Measurements from ENCODE around the gene ADGRA1. TPM values are rescaled to one million over a fixed set of nuclear protein-coding genes. Genes with fewer than 3 reads are reported as not detected.

The ADGRA1 gene
- total RNA-seq, 1 donor from 2014 or later, result not detected

DNA sequence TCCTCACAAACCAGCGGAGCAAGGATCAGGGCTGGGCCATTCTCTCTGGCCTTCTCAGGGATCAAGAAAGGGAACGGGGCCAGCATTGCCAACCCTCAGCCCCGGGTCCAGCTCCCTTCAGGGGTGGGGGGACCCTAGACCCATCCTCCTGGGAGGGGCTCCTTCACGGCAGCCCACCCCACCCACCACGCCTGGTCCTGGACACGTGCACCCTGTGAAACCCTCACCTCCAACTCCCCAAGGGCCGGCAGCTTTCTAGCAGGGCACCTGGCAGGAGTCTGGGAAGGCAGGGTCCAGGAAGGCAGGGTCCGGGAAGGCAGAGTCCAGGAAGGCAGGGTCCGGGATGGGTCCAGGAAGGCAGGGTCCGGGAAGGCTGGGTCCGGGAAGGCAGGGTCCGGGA is 46.6 kb upstream of the ADGRA1 start:
- Histone ChIP-seq H3K4me3 (no peak overlapping the region), H3K36me3 (no peaks in the 10 kb centered on the region), H3K27me3 (peaks cover 29% of the 10 kb centered on the region), H3K4me1 (no peaks in the 10 kb centered on the region), H3K9me3 (no peaks in the 10 kb centered on the region), H3K27ac (no peak overlapping the region)
- ATAC-seq (no peak), DNase-seq (no peak)
- TF ChIP-seq, protein P1, sequence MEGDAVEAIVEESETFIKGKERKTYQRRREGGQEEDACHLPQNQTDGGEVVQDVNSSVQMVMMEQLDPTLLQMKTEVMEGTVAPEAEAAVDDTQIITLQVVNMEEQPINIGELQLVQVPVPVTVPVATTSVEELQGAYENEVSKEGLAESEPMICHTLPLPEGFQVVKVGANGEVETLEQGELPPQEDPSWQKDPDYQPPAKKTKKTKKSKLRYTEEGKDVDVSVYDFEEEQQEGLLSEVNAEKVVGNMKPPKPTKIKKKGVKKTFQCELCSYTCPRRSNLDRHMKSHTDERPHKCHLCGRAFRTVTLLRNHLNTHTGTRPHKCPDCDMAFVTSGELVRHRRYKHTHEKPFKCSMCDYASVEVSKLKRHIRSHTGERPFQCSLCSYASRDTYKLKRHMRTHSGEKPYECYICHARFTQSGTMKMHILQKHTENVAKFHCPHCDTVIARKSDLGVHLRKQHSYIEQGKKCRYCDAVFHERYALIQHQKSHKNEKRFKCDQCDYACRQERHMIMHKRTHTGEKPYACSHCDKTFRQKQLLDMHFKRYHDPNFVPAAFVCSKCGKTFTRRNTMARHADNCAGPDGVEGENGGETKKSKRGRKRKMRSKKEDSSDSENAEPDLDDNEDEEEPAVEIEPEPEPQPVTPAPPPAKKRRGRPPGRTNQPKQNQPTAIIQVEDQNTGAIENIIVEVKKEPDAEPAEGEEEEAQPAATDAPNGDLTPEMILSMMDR (IDR thresholded peaks at IDR 0.05), result no peak
- intact Hi-C loops (cut with DNase I), result no loop called here

GRCh38 chr10:133042061-133042460 is 45.7 kb upstream of the ADGRA1 start:
- Histone ChIP-seq H3K9me3 (no peaks in the 10 kb centered on the region), H3K4me1 (no peaks in the 10 kb centered on the region), H3K27me3 (peaks cover 32% of the 10 kb centered on the region), H3K27ac (no peak overlapping the region), H3K36me3 (no peaks in the 10 kb centered on the region), H3K4me3 (no peak overlapping the region)
- ATAC-seq (no peak), DNase-seq (no peak)
- intact Hi-C loops (cut with DNase I), result no loop called here
- TF ChIP-seq, protein P1 (IDR thresholded peaks at IDR 0.05), result no peak

DNA sequence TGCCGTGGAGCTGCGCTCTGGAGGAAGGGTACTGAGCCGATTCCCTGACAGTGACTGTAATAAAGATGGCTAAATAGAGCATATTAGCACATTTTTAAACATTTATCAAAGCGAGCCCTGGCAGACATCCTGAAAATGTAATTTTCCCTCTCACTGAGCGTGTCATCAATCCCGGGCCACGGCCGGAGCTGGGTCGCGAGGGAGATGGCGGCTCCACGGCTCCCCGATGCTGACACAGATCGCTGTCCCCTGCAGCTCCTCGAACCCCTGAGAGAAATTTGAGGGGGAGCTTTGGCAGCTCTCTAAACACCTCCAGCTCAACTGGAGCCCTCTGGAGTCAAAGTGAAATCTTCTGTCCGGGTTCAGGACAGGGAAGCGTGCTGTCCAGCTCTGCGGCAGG is 44.9 kb upstream of the ADGRA1 start:
- intact Hi-C loops (cut with DNase I), result no loop called here
- H3K4me1 ChIP-seq, result no peaks in the 10 kb centered on the region
- ATAC-seq, result no peak
- no peak for DNase-seq
- TF ChIP-seq, protein P1 (IDR thresholded peaks at IDR 0.05), result no peak
- no peaks in the 10 kb centered on the region for H3K36me3 ChIP-seq
- H3K27ac ChIP-seq, result no peak overlapping the region
- H3K4me3 ChIP-seq, result no peak overlapping the region
- no peaks in the 10 kb centered on the region for H3K9me3 ChIP-seq
- H3K27me3 ChIP-seq, result peaks cover 37% of the 10 kb centered on the region

DNA sequence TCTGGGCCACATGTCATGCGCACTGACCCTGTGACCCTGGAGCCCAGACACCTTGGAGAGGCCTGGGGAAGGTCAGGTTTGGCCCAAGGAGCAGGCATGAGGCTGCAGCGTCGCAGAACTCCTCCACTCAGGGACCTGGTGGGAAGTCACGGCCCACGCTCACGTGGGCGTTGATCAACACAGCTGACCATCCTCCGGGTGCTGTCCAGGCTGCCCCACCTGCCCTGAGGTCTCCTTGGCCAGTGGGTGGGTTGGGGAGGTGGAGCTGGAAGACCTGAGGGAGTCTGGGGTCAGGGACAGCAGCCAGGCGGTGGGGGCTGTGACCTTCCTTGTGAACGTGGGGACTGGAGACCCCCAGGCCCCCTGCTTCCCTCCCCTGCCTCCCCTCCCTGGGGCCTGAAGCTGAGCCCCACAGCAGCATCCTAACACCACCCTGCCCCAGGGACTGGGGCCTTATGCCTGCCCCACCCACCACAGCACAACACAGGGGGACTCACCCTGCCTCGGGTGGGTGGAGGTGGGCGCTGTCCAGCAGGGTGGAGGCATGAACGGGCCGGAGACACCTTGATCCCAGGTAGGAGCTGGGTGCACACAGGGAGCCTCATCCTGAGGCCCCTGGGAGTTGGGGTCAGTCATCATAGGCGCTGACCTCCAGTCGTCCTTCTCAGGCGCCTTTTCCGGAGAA is 44.0 kb upstream of the ADGRA1 start:
- ATAC-seq (no peak), DNase-seq (no peak)

DNA sequence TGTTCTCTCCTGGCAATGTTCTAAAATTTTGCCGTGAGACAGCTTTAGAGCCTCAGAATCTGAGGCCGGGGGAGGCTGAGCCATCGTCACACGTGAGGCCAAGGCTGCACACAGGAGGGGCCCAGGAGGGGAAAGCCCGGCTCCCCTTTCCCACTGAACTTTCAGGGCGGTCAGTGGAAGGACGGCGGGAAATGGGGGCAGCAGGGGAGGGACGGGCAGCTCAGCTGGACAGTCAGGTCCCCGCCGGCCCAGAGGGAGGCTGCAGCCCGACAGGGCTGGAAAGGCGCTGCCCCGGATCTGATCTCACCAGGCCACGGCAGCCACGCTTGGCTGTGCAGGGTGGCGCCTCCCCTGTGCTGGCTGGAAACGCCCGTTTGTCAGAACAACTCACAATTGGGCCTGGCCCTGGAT is 43.3 kb upstream of the ADGRA1 start:
- TF ChIP-seq, protein P1 (IDR thresholded peaks at IDR 0.05), result no peak
- H3K27ac ChIP-seq, result no peak overlapping the region
- no peaks in the 10 kb centered on the region for H3K9me3 ChIP-seq
- DNase-seq (no peak), ATAC-seq (no peak)
- intact Hi-C loops (cut with DNase I), result no loop called here
- H3K27me3 ChIP-seq, result peaks cover 37% of the 10 kb centered on the region
- no peak overlapping the region for H3K4me3 ChIP-seq
- H3K36me3 ChIP-seq, result no peaks in the 10 kb centered on the region
- no peaks in the 10 kb centered on the region for H3K4me1 ChIP-seq

More for the DNA sequence above, 44.0 kb upstream of the ADGRA1 start:
- Histone ChIP-seq H3K4me1 (no peaks in the 10 kb centered on the region), H3K27me3 (peaks cover 39% of the 10 kb centered on the region), H3K36me3 (no peaks in the 10 kb centered on the region), H3K4me3 (no peak overlapping the region), H3K27ac (no peak overlapping the region), H3K9me3 (no peaks in the 10 kb centered on the region)
- intact Hi-C loops (cut with DNase I), result no loop called here
- TF ChIP-seq, protein P1 (IDR thresholded peaks at IDR 0.05), result no peak

Measured in upper lobe of right lung (tissue), 1 donor.